Measurements from ENCODE around the gene MYO5B.

DNA sequence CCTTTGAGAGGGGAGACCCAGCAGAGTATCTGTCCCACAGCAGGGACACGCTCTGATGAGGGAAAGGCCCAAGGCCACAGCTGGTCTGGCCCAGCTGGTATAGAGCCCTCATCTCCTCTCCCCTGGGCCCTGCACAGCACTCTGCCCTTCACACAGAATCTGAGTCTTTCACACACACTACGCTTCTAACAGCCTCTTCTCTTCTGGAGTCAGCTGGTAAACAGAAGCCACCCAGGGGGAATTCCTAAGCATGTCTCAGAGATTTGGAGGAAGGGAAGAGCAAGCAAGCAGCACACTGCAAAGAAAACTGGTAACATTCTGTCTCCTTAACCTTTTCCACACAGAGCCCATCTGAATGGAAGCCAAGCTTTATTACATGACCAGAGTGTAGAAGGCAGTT lies 260.5 kb downstream of the MYO5B start:
- TF ChIP-seq, protein P1, sequence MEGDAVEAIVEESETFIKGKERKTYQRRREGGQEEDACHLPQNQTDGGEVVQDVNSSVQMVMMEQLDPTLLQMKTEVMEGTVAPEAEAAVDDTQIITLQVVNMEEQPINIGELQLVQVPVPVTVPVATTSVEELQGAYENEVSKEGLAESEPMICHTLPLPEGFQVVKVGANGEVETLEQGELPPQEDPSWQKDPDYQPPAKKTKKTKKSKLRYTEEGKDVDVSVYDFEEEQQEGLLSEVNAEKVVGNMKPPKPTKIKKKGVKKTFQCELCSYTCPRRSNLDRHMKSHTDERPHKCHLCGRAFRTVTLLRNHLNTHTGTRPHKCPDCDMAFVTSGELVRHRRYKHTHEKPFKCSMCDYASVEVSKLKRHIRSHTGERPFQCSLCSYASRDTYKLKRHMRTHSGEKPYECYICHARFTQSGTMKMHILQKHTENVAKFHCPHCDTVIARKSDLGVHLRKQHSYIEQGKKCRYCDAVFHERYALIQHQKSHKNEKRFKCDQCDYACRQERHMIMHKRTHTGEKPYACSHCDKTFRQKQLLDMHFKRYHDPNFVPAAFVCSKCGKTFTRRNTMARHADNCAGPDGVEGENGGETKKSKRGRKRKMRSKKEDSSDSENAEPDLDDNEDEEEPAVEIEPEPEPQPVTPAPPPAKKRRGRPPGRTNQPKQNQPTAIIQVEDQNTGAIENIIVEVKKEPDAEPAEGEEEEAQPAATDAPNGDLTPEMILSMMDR (IDR thresholded peaks at IDR 0.05; ENCODE audit: insufficient read depth, low read length, poor library complexity, severe bottlenecking): no peak
- TF ChIP-seq EZH2phosphoT487 (conservative IDR thresholded peaks at IDR 0.05; ENCODE audit: low read length): no peak
